COLO829 (cell line): ENCODE results near the gene FAM110D.

ENCODE experiments used
- DNase-seq: peaks from one replicate; pipeline ENCODE4 v3.0.0; 2012; ENCODE audit warnings: low spot score

The FAM110D gene

GRCh38 chr1:26189331-26189730, 30.5 kb downstream of the FAM110D start:
- DNase-seq, result no peak

- no peak for DNase-seq
Measured at GRCh38 chr1:26189751-26190275, 30.9 kb downstream of the FAM110D start.

GRCh38 chr1:26190373-26190987, 31.6 kb downstream of the FAM110D start, which contains the start of gene CATSPER4:
Gene CATSPER4 (plus strand): TSS chr1:26190602. CDS start chr1:26190628, 26 bp downstream.
- peak; percentile 47 for DNase-seq

- DNase-seq, result no peak
Measured at GRCh38 chr1:26191739-26192138, 32.9 kb downstream of the FAM110D start.

GRCh38 chr1:26195805-26196204, 36.9 kb downstream of the FAM110D start:
- DNase-seq, result no peak

GRCh38 chr1:26197301-26197700, 38.4 kb downstream of the FAM110D start:
- DNase-seq, result no peak

DNA sequence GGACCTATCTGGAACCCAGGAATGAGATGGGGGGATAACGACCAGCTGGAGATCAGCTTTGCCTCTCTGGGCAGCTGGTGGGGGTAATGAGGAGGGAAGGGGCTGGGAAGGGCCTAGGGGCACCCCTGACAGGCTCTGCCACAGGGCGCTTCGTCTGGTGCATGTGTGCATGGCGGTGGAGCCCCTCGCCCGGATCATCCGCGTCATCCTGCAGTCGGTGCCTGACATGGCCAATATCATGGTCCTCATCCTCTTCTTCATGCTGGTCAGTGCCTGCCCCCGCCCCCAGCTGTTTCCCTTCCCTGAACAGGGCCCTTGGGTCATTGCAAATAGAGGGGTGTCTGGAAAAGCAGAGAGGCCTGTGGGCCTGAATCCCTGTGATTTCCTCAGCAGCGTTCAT, 38.9 kb downstream of the FAM110D start:
- DNase-seq, result no peak

GRCh38 chr1:26200413-26200812, 41.5 kb downstream of the FAM110D start:
- DNase-seq, result no peak

DNA sequence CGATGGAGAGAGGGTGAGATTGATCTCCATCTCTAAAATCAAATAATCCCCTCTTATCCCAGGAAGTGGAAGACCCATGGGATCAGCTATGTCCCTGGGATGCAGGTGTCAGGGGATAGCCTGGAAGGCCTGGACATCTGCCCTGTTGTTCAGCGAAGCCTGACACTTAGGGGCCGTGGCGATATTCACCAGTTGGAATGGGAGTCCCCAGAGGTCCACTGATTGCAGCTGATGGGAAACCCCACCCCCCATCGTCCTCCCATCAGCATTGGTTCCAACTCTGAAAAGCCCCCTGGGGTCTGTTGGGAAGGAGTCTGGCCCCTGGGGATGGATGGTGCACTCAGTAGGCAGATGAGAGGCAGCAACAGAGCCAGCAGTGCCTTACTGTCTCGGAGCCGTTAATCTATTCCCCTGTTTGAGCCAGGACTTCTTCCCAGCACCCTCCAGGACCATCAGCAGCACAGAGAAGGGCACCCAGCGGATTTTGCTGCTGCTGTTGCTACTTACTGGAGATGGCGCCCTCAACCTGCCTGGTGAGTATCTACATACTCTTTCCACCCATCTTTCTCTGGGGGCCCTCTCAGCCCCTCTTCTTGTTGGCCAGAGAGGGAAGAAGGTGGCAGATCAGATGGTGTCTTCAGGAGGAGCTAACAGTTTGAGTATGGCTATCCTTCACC, 44.9 kb downstream of the FAM110D start:
- DNase-seq, result no peak

GRCh38 chr1:26210147-26210870, 51.4 kb downstream of the FAM110D start:
- no peak for DNase-seq

DNA sequence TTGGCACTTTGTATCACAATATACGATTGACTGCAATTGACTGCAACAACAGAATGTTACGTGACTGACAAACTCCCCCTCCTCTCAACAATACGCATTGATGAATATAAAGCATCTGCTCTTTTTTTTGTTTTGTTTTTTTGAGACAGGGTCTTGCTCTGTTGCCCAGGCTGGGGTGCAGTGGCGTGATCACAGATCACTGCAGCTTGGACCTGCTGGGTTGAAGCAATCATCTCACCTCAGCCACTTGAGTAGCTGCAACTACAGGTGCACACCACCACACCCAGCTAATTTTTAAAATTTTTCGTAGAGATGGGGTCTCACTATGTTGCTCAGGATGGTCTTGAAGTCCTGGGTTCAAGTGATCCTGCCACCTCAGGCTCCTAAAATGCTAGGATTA, 53.8 kb downstream of the FAM110D start:
- DNase-seq, result no peak

DNA sequence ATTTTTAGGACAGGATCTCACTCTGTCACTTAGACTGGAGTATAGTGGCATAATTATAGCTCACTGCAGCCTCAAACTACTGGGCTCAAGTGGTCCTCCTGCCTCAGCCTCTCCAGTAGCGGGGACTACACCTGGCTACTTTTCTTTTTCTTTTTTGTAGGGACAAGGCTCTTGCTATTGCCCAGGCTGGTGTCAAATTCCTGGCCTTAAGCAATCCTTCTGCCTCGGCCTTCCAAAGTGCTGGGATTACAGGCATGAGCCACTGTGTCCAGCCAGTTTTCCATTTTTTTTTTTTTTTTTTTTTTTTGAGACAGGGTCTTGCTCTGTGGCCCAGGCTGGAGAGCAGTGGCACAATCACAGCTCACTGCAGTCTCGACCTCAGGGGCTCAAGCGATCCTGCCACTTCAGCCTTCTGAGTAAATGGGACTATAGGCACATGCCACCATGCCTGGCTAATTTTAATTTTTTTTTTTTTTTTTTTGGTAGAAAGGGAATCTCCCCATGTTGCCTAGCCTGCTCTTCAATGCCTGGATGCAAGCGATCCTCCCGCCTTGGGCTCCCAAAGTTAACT, 54.5 kb downstream of the FAM110D start:
- DNase-seq, result no peak
